ENCODE data around the gene VKORC1.
A peak's percentile ranks its signal among the peaks of the same experiment; 100 is the strongest.

The VKORC1 gene

GRCh38 chr16:31081428-31082351 is 12.9 kb downstream of the VKORC1 start:
- DNase-seq, result peak; percentile 46

- no peak for DNase-seq
Observed at GRCh38 chr16:31080756-31081419, 13.7 kb downstream of the VKORC1 start.

- no peak for DNase-seq
Observed at GRCh38 chr16:31080035-31080629, 14.5 kb downstream of the VKORC1 start.

- DNase-seq, result no peak
Observed at GRCh38 chr16:31079342-31079944, 15.2 kb downstream of the VKORC1 start.

GRCh38 chr16:31078597-31079341 is 15.8 kb downstream of the VKORC1 start:
- DNase-seq, result no peak

- DNase-seq, result no peak
Observed at GRCh38 chr16:31077592-31078396, 16.8 kb downstream of the VKORC1 start.

- DNase-seq, result no peak
Observed at GRCh38 chr16:31077024-31077423, 17.6 kb downstream of the VKORC1 start.

- DNase-seq, result no peak
Observed at GRCh38 chr16:31076319-31076718, 18.3 kb downstream of the VKORC1 start.

- DNase-seq, result no peak
Observed at GRCh38 chr16:31074814-31075183, 19.8 kb downstream of the VKORC1 start.

GRCh38 chr16:31073970-31074813 is 20.4 kb downstream of the VKORC1 start, which contains the start of the genes ZNF646 and ZNF668:
Gene ZNF646, plus strand, starts transcription at chr16:31074422. Its CDS starts 1,903 bp downstream, at chr16:31076325.
Gene ZNF668, minus strand, starts transcription at chr16:31074240. Its CDS starts 9,781 bp downstream, at chr16:31064459.
- DNase-seq, result peak; percentile 100

GRCh38 chr16:31073142-31073969 is 21.2 kb downstream of the VKORC1 start:
- peak; percentile 90 for DNase-seq

- DNase-seq, result no peak
Observed at GRCh38 chr16:31072540-31073141, 22.0 kb downstream of the VKORC1 start.

GRCh38 chr16:31071861-31072260 is 22.7 kb downstream of the VKORC1 start:
- DNase-seq, result no peak

- no peak for DNase-seq
Observed at GRCh38 chr16:31067342-31067741, 27.3 kb downstream of the VKORC1 start.

GRCh38 chr16:31064882-31065461 is 29.6 kb downstream of the VKORC1 start:
- DNase-seq, result no peak

GRCh38 chr16:31063843-31064611 is 30.6 kb downstream of the VKORC1 start:
- DNase-seq, result no peak

- no peak for DNase-seq
Observed at GRCh38 chr16:31063495-31063842, 31.1 kb downstream of the VKORC1 start.
